GM19099 (cell line): ENCODE results near the gene CORO7.

Source experiments
- POLR2A ChIP-seq: IDR thresholded peaks from 3 replicates; pipeline ENCODE4 v1.6.1; 2011; ENCODE audit warnings: low read depth; ENCODE audit not compliant: insufficient read length; ENCODE audit errors: extremely low read depth

The CORO7 gene

GRCh38 chr16:4324492-4325252 is 91.7 kb downstream of the CORO7 start:
- TF ChIP-seq POLR2A, result no peak

GRCh38 chr16:4323845-4324488 is 92.4 kb downstream of the CORO7 start:
- TF ChIP-seq POLR2A, result no peak

- no peak for TF ChIP-seq POLR2A
Measured at GRCh38 chr16:4323071-4323844, 93.1 kb downstream of the CORO7 start.

- no peak for TF ChIP-seq POLR2A
Measured at GRCh38 chr16:4322121-4323052, 94.0 kb downstream of the CORO7 start.

- no peak for TF ChIP-seq POLR2A
Measured at GRCh38 chr16:4321286-4322120, 94.9 kb downstream of the CORO7 start.

GRCh38 chr16:4320571-4321137 is 95.7 kb downstream of the CORO7 start:
- TF ChIP-seq POLR2A, result no peak

GRCh38 chr16:4319454-4320421 is 96.7 kb downstream of the CORO7 start:
- no peak for TF ChIP-seq POLR2A

- no peak for TF ChIP-seq POLR2A
Measured at GRCh38 chr16:4318967-4319366, 97.4 kb downstream of the CORO7 start.

- TF ChIP-seq POLR2A, result no peak
Measured at GRCh38 chr16:4318451-4318910, 97.9 kb downstream of the CORO7 start.

GRCh38 chr16:4317532-4318450 is 98.6 kb downstream of the CORO7 start:
- no peak for TF ChIP-seq POLR2A

- TF ChIP-seq POLR2A, result no peak
Measured at GRCh38 chr16:4316864-4317531, 99.4 kb downstream of the CORO7 start.
